Kidney epithelial cell (primary cell): ENCODE data around the gene GPR132. TPM values are rescaled to one million over a fixed set of nuclear protein-coding genes. Genes with fewer than 3 reads are reported as not detected.
"Not testable (repeated sequence)": the region's sequence is repeated elsewhere in the genome, so short reads cannot be mapped to it uniquely, and the experiment has no call there.

Source experiments
- DNase-seq: peaks from one replicate; pipeline ENCODE4 v3.0.0-alpha.2; 2010; ENCODE audit warnings: low read depth
- H3K27me3 ChIP-seq: 2 replicates; pipeline ENCODE4 v1.6.0; 2011; ENCODE audit warnings: low read length; ENCODE audit not compliant: control insufficient read depth, insufficient read depth
- H3K36me3 ChIP-seq: 2 replicates; pipeline ENCODE4 v1.5.1; 2011; ENCODE audit warnings: low read length; ENCODE audit not compliant: control insufficient read depth, insufficient read depth
- H3K4me3 ChIP-seq: 2 replicates; pipeline ENCODE4 v1.5.1; 2011; ENCODE audit warnings: low read depth, mild to moderate bottlenecking, control low read depth, low read length
- total RNA-seq: library from RNA; depleted of rRNA; stranded (reverse); fragments of >200 nt; gene quantifications from 2 replicates; pipeline ENCODE4 v1.2.3, GENCODE V29; 2015
- TF ChIP-seq, protein P1 (sequence below): IDR thresholded peaks from 2 replicates; pipeline ENCODE4 v1.5.1; 2011; ENCODE audit warnings: mild to moderate bottlenecking, moderate library complexity, low read length, control low read depth, inconsistent platforms; ENCODE audit not compliant: insufficient read depth, poor library complexity, severe bottlenecking

GPR132 gene
- total RNA-seq, 1 donor from 2014 or later, result 1.7 TPM

DNA sequence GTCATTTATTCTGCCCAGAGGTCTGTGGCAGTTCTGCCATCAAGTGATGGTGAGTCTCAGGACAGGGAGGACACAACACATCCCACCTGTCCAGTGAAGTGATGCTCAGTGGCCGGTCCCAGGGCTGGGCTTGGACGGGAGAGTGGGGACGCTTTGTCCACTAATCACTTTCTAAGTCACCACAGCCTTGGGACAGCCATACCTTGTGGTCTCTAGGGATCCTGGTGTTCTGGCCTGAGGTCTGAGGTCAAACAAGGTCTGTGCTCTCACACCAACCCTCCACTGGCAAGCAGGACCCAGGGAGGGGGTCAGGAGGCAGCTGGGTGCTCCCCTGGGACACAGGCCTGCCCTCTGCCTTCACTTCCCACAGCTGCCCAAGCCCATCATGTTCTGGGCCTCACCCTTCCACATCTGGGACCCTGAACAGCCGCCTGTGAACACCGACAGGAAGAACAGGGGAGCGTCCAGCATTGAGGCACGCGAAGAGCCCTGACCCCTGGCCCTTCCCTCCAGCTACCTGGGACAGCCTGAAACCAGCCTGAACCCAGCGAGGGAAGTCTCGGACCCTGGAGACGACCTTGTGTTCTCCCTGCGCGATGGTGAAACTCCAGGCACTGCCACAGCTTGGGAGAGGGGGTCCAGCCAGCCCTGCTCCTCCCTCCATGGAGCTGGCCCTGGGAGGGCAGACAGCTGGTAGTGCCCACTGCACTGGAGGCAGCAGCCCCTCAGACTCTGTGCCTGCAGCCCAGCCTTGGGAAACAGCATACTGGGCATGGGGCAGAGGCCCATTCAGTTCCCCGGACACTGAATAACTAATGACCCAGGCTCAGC lies 19.7 kb upstream of the GPR132 start:
- no peak for DNase-seq
- Histone ChIP-seq H3K27me3 (no peaks in the 10 kb centered on the region), H3K36me3 (no peaks in the 10 kb centered on the region), H3K4me3 (no peak overlapping the region)
- TF ChIP-seq, protein P1, sequence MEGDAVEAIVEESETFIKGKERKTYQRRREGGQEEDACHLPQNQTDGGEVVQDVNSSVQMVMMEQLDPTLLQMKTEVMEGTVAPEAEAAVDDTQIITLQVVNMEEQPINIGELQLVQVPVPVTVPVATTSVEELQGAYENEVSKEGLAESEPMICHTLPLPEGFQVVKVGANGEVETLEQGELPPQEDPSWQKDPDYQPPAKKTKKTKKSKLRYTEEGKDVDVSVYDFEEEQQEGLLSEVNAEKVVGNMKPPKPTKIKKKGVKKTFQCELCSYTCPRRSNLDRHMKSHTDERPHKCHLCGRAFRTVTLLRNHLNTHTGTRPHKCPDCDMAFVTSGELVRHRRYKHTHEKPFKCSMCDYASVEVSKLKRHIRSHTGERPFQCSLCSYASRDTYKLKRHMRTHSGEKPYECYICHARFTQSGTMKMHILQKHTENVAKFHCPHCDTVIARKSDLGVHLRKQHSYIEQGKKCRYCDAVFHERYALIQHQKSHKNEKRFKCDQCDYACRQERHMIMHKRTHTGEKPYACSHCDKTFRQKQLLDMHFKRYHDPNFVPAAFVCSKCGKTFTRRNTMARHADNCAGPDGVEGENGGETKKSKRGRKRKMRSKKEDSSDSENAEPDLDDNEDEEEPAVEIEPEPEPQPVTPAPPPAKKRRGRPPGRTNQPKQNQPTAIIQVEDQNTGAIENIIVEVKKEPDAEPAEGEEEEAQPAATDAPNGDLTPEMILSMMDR, result no peak

GRCh38 chr14:105083926-105084685 lies 18.9 kb upstream of the GPR132 start:
- no peaks in the 10 kb centered on the region for H3K27me3 ChIP-seq

DNA sequence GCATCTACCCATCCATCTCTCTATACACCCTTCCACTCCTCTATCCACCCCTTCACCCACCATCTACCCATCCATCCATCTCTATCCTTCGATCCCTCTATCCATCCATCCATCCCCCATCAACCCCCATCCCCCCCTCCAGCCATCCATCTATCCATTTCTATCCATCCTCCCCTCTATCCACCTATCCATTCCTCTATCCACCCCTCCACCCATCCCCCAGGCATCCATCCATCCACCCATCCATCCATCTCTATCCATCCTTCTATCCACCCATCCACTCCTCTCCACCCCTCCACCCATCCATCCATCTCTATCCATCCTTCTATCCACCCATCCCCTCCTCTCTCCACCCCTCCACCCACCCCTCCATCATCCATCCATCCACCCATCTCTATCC lies 17.5 kb upstream of the GPR132 start:
- H3K27me3 ChIP-seq, result no peaks in the 10 kb centered on the region
- TF ChIP-seq, protein P1, result no peak
- no peak overlapping the region for H3K4me3 ChIP-seq
- DNase-seq, result no peak
- H3K36me3 ChIP-seq, result no peaks in the 10 kb centered on the region

More at GRCh38 chr14:105083926-105084685, 18.9 kb upstream of the GPR132 start:
- Histone ChIP-seq H3K36me3 (no peaks in the 10 kb centered on the region), H3K4me3 (no peak overlapping the region)
- DNase-seq, result no peak
- TF ChIP-seq, protein P1, result no peak

DNA sequence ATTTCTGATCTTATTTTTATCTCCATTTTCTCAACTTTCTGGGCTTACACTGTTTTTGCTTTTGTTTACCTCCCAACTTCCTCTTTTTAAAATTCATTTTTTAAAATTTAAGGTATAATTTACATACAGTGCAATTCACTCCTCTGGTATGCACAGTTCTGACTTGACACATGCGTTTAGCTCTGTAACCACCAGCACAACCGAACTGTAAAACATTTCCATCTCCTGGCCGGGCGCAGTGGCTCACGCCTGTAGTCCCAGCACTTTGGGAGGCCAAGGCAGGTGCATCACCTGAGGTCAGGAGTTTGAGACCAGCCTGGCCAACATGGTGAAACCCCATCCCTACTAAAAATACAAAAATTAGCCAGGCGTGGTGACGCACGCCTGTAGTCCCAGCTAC lies 16.2 kb upstream of the GPR132 start:
- not testable (repeated sequence) for H3K36me3 ChIP-seq, DNase-seq, H3K4me3 ChIP-seq, H3K27me3 ChIP-seq

- TF ChIP-seq, protein P1, result no peak
- H3K27me3 ChIP-seq, result peaks cover 4% of the 10 kb centered on the region
- H3K36me3 ChIP-seq, result no peaks in the 10 kb centered on the region
- H3K4me3 ChIP-seq, result no peak overlapping the region
- DNase-seq, result no peak
Measured at GRCh38 chr14:105080161-105080560, 14.9 kb upstream of the GPR132 start.

- H3K27me3 ChIP-seq, result peaks cover 7% of the 10 kb centered on the region
- TF ChIP-seq, protein P1, result no peak
- H3K4me3 ChIP-seq, result no peak overlapping the region
- no peak for DNase-seq
- H3K36me3 ChIP-seq, result no peaks in the 10 kb centered on the region
Measured at GRCh38 chr14:105078294-105078693, 13.1 kb upstream of the GPR132 start.
